Stimulated activated naive B cell treated with anti-CD40 and anti-IgM and Interleukin-4, amounts not matched to agents 10 μg/mL and 1 μg/mL and 100 μg/mL, for 72 hours (primary cell): ENCODE data around the gene CSRNP2.

Source experiments
- ATAC-seq, 2 donors: fragments of 150-1000 bp; cut with Tn5 transposase; replicated peaks; 2 replicates each; pipeline ENCODE4 v1.10.0; 2021; ENCODE audit warnings: moderate library complexity in 1 of 2
- DNase-seq: peaks from one replicate; pipeline ENCODE4 v3.0.0; 2021
- H3K27ac Mint-ChIP-seq: one replicate; pipeline ENCODE4 v1.8.0; 2022; ENCODE audit warnings: mild to moderate bottlenecking, mixed read lengths
- H3K27me3 Mint-ChIP-seq, 2 donors: one replicate each; pipeline ENCODE4 v1.8.0; 2022; ENCODE audit warnings: mixed read lengths in 2 of 2
- H3K36me3 Mint-ChIP-seq, 2 donors: one replicate each; pipeline ENCODE4 v1.8.0; 2022; ENCODE audit warnings: mixed read lengths in 2 of 2, mild to moderate bottlenecking in 1 of 2
- H3K4me1 Mint-ChIP-seq, 2 donors: one replicate each; pipeline ENCODE4 v1.8.0; 2022; ENCODE audit warnings: mixed read lengths in 2 of 2, mild to moderate bottlenecking in 1 of 2
- H3K4me3 Mint-ChIP-seq, 2 donors: one replicate each; pipeline ENCODE4 v1.8.0; 2022; ENCODE audit warnings: mild to moderate bottlenecking in 2 of 2, mixed read lengths in 2 of 2, moderate library complexity in 1 of 2
- H3K9me3 Mint-ChIP-seq, 2 donors: one replicate each; pipeline ENCODE4 v1.8.0; 2022; ENCODE audit warnings: mixed read lengths in 2 of 2, mild to moderate bottlenecking in 1 of 2

Gene CSRNP2

DNA sequence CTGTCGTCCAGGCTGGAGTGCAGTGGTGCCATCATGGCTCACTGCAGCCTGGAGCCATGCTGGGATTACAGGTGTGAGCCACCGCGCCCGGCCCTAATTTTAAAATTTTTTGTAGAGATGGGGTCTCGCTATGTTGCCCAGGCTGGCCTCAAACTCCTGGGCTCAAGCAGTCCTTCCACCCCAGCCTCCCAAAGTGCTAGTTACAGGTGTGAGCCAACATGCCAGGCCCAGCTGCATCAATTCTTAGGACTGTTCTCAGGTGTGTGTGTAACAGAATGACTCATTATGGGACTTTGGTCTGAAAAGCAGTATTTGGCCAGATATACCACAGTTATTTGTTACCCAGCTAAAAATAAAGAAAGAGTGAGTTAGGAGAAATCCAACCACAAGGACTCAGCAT lies 17.9 kb downstream of the CSRNP2 start:
- Mint-ChIP-seq H3K27me3 (no peaks in the 10 kb centered on the region), H3K36me3 (peaks cover 17 to 27% of the 10 kb centered on the region in 2 donors)

DNA sequence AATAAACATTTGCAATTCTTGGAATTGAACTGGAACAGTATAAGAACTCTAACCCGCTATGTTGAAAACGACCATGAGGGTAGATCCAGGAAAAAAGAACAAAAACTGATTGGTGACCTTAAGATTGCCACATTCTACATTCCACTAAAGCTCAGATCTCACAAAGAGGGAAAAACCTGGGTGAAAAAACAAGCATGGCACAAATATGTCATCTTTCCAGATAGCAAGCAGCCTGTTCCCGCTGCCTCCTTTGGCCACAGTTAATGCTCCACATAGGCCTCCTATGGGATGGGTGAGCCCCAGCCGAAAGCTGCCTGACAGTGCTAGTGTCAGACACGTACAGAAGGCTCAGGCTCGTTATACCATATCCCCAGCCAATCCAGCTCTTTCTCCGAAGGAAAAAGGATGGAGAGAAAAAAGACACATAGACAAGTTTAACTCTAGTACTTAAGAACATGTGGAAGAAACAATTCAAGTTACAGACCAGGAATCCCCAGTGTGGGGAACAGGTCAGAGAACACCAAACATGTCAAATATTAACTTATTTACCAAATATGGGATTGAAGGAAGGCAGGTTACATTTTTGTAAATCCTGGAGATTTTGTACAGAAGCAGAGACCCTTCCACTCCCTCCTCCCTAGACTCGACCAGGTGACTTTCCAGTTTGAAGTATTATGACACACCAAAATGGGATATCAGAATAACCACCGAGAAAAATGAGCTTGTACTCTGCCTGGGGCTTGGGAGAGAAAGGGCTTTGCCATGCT lies 20.6 kb downstream of the CSRNP2 start:
- no peaks in the 10 kb centered on the region for H3K9me3 Mint-ChIP-seq
- DNase-seq (no peak), ATAC-seq (no peak)
- peaks cover 28 to 34% of the 10 kb centered on the region in 2 donors for H3K36me3 Mint-ChIP-seq
- H3K4me3 Mint-ChIP-seq: no peak overlapping the region
- H3K27me3 Mint-ChIP-seq: no peaks in the 10 kb centered on the region
- H3K27ac Mint-ChIP-seq: no peak overlapping the region
- no peaks in the 10 kb centered on the region for H3K4me1 Mint-ChIP-seq

More for the DNA sequence above, 17.9 kb downstream of the CSRNP2 start:
- DNase-seq: no peak
- no peak overlapping the region for H3K27ac Mint-ChIP-seq
- no peak overlapping the region for H3K4me3 Mint-ChIP-seq
- no peaks in the 10 kb centered on the region for H3K4me1 Mint-ChIP-seq
- H3K9me3 Mint-ChIP-seq: no peaks in the 10 kb centered on the region
- ATAC-seq: no peak

DNA sequence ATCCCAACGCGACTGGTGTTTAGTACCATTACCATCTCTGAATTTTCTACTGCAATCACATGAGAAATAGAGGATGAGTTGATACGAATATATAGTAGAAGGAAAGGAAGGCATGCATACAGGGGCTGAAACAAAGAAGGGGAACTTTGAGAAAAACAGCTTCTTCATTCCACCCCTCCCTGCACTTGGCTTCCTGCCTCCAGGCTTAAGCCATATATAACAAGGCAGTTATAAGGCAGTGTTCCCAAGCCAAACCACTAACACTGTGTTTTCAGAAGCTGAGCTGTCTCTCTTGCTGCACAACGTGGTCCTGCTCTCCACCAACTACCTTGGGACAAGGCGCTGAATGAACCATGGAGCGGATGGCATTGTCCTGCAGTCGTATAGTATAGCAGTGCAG lies 24.3 kb downstream of the CSRNP2 start:
- Mint-ChIP-seq H3K9me3 (no peaks in the 10 kb centered on the region), H3K27ac (peak overlapping the region; percentile 37), H3K27me3 (no peaks in the 10 kb centered on the region), H3K4me1 (no peaks in the 10 kb centered on the region), H3K36me3 (peaks cover 24 to 43% of the 10 kb centered on the region in 2 donors), H3K4me3 (no peak overlapping the region)
- ATAC-seq: no peak
- no peak for DNase-seq

DNA sequence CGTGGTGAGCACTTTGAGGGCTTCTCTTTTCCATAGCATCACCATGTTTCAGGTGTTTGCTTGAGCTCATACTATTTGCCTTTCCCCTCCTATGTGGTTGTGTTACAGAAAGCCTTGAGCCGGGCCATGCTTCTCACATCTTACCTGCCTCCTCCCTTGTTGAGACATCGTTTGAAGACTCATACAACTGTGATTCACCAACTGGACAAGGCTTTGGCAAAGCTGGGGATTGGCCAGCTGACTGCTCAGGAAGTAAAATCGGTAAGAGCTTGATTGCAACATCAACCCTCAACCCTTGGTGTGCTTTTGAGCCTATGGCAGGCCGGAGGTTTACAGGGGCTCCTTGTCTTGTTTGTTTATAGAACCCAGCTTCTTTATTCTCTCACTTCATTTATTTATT lies 27.2 kb downstream of the CSRNP2 start:
- Mint-ChIP-seq H3K27ac (no peak overlapping the region), H3K4me1 (peaks cover 4 to 6% of the 10 kb centered on the region in 2 donors)

DNA sequence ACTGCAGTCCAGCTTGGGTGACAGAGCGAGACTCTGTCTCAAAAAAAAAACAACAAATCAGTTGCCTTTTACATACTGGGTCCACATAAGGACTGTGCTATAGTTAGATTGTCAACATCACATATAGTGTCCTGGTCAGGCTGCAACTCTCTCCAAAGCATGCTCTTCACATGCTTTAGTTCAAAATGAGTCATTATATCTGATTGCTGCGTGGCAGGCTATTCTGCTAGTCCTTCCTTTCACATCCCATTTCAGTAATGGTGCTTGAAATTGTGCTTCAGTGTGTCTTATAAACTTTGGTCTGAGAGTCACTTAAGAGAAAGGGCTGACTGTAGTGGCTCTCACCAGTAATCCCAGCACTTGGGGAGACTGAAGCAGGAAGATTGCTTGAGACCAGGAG lies 28.3 kb downstream of the CSRNP2 start:
- Mint-ChIP-seq H3K4me3 (no peak overlapping the region), H3K9me3 (no peaks in the 10 kb centered on the region), H3K27me3 (no peaks in the 10 kb centered on the region), H3K36me3 (peaks cover 30 to 40% of the 10 kb centered on the region in 2 donors), H3K4me1 (peaks cover 4 to 6% of the 10 kb centered on the region in 2 donors), H3K27ac (no peak overlapping the region)
- no peak for ATAC-seq
- DNase-seq: no peak

More for the DNA sequence above, 27.2 kb downstream of the CSRNP2 start:
- Mint-ChIP-seq H3K27me3 (no peaks in the 10 kb centered on the region), H3K36me3 (peaks cover 35 to 45% of the 10 kb centered on the region in 2 donors), H3K9me3 (no peaks in the 10 kb centered on the region), H3K4me3 (no peak overlapping the region)
- no peak for DNase-seq
- ATAC-seq: no peak

DNA sequence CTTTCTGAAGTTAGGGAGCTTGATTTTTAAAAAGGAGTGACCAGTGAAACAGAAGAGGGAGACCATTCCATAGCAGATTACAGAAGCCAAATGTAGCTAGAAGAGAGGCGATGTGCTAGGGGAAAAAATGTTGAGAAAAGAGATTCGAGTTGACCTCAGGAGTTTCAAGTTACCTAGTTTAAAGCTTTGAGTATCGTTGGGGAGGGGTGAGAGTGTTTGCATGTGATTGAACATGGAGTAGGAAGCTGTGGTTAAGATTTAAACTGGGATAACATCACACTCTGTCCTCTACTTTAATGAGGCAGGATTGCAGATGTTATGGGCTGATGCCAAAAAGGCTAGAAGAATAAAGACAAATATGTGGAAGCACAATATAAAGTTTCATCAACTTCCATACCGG lies 31.6 kb downstream of the CSRNP2 start:
- Mint-ChIP-seq H3K9me3 (no peaks in the 10 kb centered on the region), H3K4me3 (no peak overlapping the region), H3K36me3 (peaks cover 18 to 25% of the 10 kb centered on the region in 2 donors), H3K27me3 (no peaks in the 10 kb centered on the region), H3K4me1 (peaks cover 16 to 34% of the 10 kb centered on the region in 2 donors), H3K27ac (no peak overlapping the region)
- ATAC-seq (no peak), DNase-seq (no peak)

DNA sequence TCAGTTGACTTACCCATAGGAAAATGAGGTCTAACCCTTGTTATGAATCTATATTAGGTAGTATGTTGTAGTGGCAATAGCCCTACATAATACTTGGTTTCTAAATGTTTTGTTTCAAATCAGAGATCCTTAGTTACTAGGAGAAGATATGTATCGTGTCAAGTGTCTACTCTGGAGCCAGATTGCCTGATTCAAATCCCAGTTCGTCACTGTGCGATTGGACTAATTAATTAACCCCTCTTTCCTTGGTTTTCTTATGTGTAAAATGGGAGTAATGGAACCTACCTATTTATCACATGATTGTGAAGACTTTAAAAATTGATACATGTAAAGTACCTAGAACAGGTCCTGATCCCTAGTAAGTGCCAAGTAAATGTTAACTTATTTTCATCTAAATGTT lies 33.9 kb downstream of the CSRNP2 start:
- DNase-seq (no peak), ATAC-seq (no peak)
- Mint-ChIP-seq H3K4me1 (peaks cover 18 to 35% of the 10 kb centered on the region in 2 donors), H3K36me3 (peaks cover 13 to 17% of the 10 kb centered on the region in 2 donors), H3K4me3 (peak overlapping the region; percentile 97 to 99), H3K9me3 (no peaks in the 10 kb centered on the region), H3K27me3 (no peaks in the 10 kb centered on the region), H3K27ac (no peak overlapping the region)

DNA sequence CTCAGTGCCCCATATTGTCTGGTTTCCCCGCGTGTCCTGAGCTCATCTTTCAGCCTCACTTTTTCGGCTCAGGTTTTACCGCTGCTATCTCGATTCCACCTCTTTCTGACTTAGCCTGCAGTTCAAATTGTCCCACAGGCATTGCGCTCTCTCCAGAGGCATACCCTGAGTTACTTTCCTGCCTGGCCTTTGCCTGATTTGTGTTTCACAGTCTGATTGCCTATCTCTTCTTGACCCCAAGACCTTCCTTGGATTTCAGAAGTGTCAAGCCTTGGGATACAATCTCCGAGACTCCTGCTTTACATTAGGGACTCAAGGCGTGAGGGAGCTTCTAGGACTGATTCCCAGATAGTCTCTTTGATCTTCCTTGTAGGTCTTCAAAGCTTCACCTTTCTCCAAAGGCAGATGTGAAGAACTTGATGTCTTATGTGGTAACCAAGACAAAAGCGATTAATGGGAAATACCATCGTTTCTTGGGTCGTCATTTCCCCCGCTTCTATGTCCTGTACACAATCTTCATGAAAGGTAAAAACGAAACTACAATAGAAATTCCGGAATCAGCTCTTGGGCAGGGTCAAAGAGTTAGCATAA lies 34.6 kb downstream of the CSRNP2 start:
- H3K9me3 Mint-ChIP-seq: no peaks in the 10 kb centered on the region
- H3K27ac Mint-ChIP-seq: peak overlapping the region; percentile 97
- H3K27me3 Mint-ChIP-seq: no peaks in the 10 kb centered on the region
- ATAC-seq (no peak), DNase-seq (no peak)
- peaks cover 18 to 35% of the 10 kb centered on the region in 2 donors for H3K4me1 Mint-ChIP-seq
- peaks cover 13% of the 10 kb centered on the region in 2 donors for H3K36me3 Mint-ChIP-seq
- H3K4me3 Mint-ChIP-seq: peak overlapping the region; percentile 97 to 99

DNA sequence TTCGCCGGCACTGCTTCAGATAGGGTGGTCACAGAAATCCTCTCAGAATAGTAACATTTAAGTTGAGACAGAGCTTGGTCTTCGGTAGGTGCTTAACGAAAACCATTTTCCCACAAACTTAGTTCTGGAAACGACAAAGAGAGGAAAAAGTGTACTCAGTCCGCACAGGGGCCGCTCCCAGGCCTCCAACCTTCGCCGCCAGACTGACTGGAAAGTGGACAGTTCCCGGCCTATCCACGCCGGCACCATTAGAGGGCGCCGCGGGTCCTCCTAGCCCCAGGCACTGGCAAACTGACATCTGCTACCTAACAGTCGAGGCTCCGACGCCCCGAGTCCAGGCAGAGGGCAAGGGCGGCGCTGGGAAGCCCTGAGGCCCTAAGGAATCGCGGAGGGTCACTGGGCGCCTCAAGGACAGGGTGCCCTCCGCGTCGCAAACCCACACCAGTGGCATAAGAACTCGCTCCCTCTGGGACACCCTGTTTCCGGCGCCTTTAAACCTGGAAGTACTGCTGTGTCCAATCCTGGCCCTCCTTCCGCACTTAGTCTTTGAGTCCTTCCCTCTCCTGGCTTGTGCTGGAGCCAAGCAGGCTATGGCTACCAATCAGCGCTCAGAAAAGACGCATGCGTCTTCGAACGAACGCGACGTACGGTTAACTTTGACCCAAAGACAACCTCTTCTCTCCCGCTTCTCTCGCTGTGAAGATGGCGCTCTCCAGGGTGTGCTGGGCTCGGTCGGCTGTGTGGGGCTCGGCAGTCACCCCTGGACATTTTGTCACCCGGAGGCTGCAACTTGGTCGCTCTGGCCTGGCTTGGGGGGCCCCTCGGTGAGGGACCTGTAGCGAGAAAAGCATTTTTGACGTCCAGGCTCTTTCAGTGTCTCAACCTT lies 35.5 kb downstream of the CSRNP2 start, which contains the start of gene LETMD1:
LETMD1 (plus strand) TSS at position 673 of the 886 bp plus-strand sequence; CDS start at position 703, 30 bp downstream.
- Mint-ChIP-seq H3K4me1 (peaks cover 18 to 35% of the 10 kb centered on the region in 2 donors), H3K36me3 (peaks cover 10 to 11% of the 10 kb centered on the region in 2 donors), H3K9me3 (no peaks in the 10 kb centered on the region), H3K4me3 (peak within 1 kb of the TSS; percentile 97 to 99), H3K27me3 (no peaks in the 10 kb centered on the region), H3K27ac (peak within 1 kb of the TSS; percentile 97)
- ATAC-seq (peak; percentile 97 to 98), DNase-seq (peak; percentile 90)

DNA sequence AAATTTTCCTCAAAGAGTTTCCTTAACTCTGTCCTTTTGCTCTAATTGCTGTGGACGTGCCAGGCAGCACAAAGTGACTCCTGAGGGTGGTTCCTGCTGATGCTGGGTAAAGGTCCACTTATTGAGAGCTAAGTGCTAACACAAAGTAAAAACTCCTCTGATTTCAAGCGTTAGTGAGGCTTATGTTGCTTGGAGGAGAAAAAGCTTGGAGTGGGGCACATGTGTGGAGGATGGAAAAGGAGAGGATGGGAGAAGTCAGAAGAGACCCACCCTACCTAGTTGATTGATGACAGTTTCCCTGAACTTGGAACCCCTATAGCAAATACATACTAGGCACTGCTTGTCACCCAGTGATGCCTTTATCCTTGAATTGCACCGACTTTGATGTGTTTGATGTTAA lies 47.1 kb downstream of the CSRNP2 start:
- Mint-ChIP-seq H3K9me3 (no peaks in the 10 kb centered on the region), H3K36me3 (no peaks in the 10 kb centered on the region), H3K27ac (no peak overlapping the region), H3K4me1 (no peaks in the 10 kb centered on the region), H3K27me3 (no peaks in the 10 kb centered on the region), H3K4me3 (no peak overlapping the region)
- ATAC-seq: no peak
- no peak for DNase-seq

DNA sequence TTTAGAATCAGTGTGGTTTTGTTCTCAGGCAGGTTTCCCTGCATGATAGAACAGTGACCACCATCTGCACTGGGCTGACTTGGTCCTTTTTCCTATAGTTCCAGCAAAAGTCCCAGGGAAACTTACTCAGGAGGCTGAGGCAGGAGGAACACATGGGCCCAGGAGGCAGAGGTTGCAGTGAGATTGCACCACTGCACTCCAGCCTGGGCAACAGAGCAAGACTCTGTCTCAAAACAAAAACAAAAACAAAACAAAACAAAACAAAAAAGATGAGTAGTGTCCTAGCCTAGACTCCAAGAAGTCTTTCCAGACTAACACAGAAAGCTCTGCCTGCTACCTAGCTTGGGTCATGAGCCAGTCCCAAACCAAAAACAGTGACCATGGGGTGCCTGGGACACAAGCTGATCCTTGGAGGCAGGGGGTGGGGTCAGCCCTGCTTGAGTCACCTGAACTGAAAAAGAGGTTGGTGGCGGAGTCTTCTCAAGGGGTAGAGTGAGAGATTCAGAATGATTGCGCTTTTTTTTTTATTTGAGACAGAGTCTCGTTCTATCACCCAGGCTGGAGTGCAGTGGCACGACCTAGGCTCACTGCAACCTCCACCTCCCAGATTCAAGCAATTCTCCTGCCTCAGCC lies 49.8 kb downstream of the CSRNP2 start:
- DNase-seq (no peak), ATAC-seq (no peak)
- no peaks in the 10 kb centered on the region for H3K36me3 Mint-ChIP-seq
- H3K4me1 Mint-ChIP-seq: no peaks in the 10 kb centered on the region
- no peaks in the 10 kb centered on the region for H3K9me3 Mint-ChIP-seq
- no peak overlapping the region for H3K4me3 Mint-ChIP-seq
- peaks cover 0 to 4% of the 10 kb centered on the region in 2 donors for H3K27me3 Mint-ChIP-seq
- no peak overlapping the region for H3K27ac Mint-ChIP-seq

DNA sequence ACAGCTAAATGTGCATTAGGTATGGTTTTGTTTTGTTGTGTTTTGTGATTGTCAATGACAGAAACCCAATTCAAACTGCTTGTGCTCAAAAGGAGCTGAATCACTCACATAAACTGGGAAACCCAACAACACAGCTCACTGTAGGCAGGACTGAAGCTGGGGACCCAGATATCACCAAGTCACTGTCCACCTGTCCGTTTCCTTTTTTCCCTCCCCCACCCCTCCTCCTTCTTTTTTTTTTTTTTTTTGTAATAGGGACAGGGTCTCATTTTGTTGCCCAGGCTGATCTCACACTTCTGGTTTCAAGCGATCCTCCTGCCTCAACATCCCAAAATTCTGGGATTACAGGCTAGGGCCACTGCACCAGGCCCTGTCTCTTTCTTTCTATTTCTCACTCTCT lies 50.3 kb downstream of the CSRNP2 start:
- no peaks in the 10 kb centered on the region for H3K4me1 Mint-ChIP-seq
- no peaks in the 10 kb centered on the region for H3K36me3 Mint-ChIP-seq
- H3K4me3 Mint-ChIP-seq: no peak overlapping the region
- H3K27ac Mint-ChIP-seq: no peak overlapping the region
- DNase-seq (no peak), ATAC-seq (no peak)
- no peaks in the 10 kb centered on the region for H3K9me3 Mint-ChIP-seq
- peaks cover 0 to 5% of the 10 kb centered on the region in 2 donors for H3K27me3 Mint-ChIP-seq

DNA sequence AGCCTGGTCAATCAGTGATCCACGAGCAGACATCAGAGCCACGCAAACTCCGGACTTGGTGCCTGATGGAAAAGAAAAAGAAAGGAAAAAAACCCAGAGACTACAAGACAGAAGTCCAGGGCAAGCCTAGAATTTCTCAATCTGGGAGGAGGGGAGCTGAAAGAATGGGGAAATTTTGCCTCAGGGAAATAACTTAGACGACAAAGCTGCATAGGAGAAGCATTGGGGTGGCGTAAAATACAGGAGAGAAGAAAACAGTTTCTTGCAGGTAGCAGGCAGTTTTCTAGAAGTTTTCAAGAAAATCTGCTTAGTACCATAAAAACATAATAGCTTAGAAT lies 54.6 kb downstream of the CSRNP2 start:
- Mint-ChIP-seq H3K27me3 (peaks cover 0 to 5% of the 10 kb centered on the region in 2 donors), H3K4me1 (peaks cover 19 to 22% of the 10 kb centered on the region in 2 donors), H3K27ac (no peak overlapping the region), H3K4me3 (no peak overlapping the region), H3K36me3 (peaks cover 3 to 7% of the 10 kb centered on the region in 2 donors), H3K9me3 (no peaks in the 10 kb centered on the region)
- DNase-seq (no peak), ATAC-seq (no peak)
